Endodermal cell (in vitro differentiated cells): ENCODE measurements around the gene NDUFV1. TPM values are rescaled to one million over a fixed set of nuclear protein-coding genes. Genes with fewer than 3 reads are reported as not detected.
A peak's percentile ranks its signal among the peaks of the same experiment; 100 is the strongest.
"Not testable (repeated sequence)": the region's sequence is repeated elsewhere in the genome, so short reads cannot be mapped to it uniquely, and the experiment has no call there.

Experiments used
- DNase-seq: peaks from one replicate; pipeline ENCODE4 v3.0.0-alpha.2; 2017
- H3K27ac ChIP-seq: 2 replicates; pipeline ENCODE4 v1.5.1; 2013; ENCODE audit warnings: mild to moderate bottlenecking, low read depth, low read length, moderate library complexity
- H3K27me3 ChIP-seq: 2 replicates; pipeline ENCODE4 v1.6.1; 2013; ENCODE audit warnings: mild to moderate bottlenecking, low read length, moderate library complexity; ENCODE audit not compliant: insufficient read depth, control insufficient read depth, poor library complexity, severe bottlenecking
- H3K36me3 ChIP-seq: 2 replicates; pipeline ENCODE4 v1.7.0; 2013; ENCODE audit warnings: mild to moderate bottlenecking, low read length, moderate library complexity; ENCODE audit not compliant: control insufficient read depth, insufficient read depth
- H3K4me1 ChIP-seq: one replicate; pipeline ENCODE4 v1.7.0; 2013; ENCODE audit warnings: low read length; ENCODE audit not compliant: control insufficient read depth, insufficient read depth
- H3K4me3 ChIP-seq: 2 replicates; pipeline ENCODE4 v1.5.1; 2013; ENCODE audit warnings: mild to moderate bottlenecking, low read length, moderate library complexity
- H3K9ac ChIP-seq: 2 replicates; pipeline ENCODE4 v1.6.1; 2013; ENCODE audit warnings: mild to moderate bottlenecking, low read length, moderate library complexity; ENCODE audit not compliant: poor library complexity, severe bottlenecking; ENCODE audit errors: extremely low read depth
- H3K9me3 ChIP-seq: 2 replicates; pipeline ENCODE4 v1.6.1; 2013; ENCODE audit warnings: mild to moderate bottlenecking, low read length, moderate library complexity; ENCODE audit not compliant: control insufficient read depth
- H3K27ac Mint-ChIP-seq: 2 replicates; pipeline ENCODE4 v1.8.0; 2020; ENCODE audit warnings: mixed read lengths
- H3K27me3 Mint-ChIP-seq: 2 replicates; pipeline ENCODE4 v1.8.0; 2021; ENCODE audit warnings: mild to moderate bottlenecking, mixed read lengths; ENCODE audit not compliant: insufficient read depth
- H3K36me3 Mint-ChIP-seq: 2 replicates; pipeline ENCODE4 v1.8.0; 2020; ENCODE audit warnings: low read depth, mixed read lengths
- H3K4me1 Mint-ChIP-seq: 2 replicates; pipeline ENCODE4 v1.8.0; 2020; ENCODE audit warnings: mixed read lengths
- H3K4me3 Mint-ChIP-seq: 2 replicates; pipeline ENCODE4 v1.8.0; 2020; ENCODE audit warnings: mild to moderate bottlenecking, moderate library complexity, mixed read lengths
- H3K9me3 Mint-ChIP-seq: 2 replicates; pipeline ENCODE4 v1.8.0; 2020; ENCODE audit warnings: mild to moderate bottlenecking, mixed read lengths
- CTCF ChIP-seq: fragments of 200-600 bp; sonication (generic); conservative IDR thresholded peaks from 2 replicates; pipeline ENCODE4 v1.5.0; 2021; ENCODE audit warnings: antibody characterized with exemption, mild to moderate bottlenecking
- WGBS, 2 experiments: methylation state at CpG; one replicate each; pipeline versions ENCODE4 v1.1.5 to v1.1.7; 2013; ENCODE audit warnings: missing lambda C conversion rate in 2 of 2, mixed read lengths in 1 of 2; ENCODE audit not compliant: insufficient coverage in 1 of 2, insufficient read length in 1 of 2; 5-methylcytosine and 5-hydroxymethylcytosine counted together
- total RNA-seq, 2 donors: library from RNA; stranded (reverse); fragmentation: NEBNext Ultra II Directional in 1 of 2; extraction: Animal tissue kit (Norgen Biotek cat#: 25700) in 1 of 2; gene quantifications; 2 replicates in 1 of 2; 3 replicates in 1 of 2; pipeline ENCODE4 v1.2.1, GENCODE V29; 2021

The NDUFV1 gene
- total RNA-seq, 2 donors from 2014 or later = 135 to 160 TPM

DNA sequence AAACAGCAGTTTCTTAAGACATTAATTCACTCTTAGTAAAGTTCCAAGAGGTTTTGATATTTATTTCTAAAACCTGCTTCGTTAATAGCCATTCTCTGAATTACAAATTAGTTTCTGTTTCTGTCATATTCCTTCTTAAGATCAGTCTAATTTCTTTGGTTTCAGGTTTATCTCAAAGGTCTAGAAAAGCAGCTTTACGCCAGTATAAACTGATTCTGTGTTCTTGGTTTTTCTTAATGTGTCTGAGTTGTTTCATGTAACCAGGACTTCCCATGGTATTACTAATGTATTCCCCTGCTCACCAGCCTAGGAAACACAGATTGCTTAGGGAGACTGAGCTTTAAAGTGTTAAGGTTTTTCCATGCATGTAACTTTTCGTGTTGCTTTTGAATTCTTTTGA is 50.6 kb downstream of the NDUFV1 start:
- H3K4me3 Mint-ChIP-seq = no peak overlapping the region
- H3K4me1 ChIP-seq = no peaks in the 10 kb centered on the region
- H3K9me3 Mint-ChIP-seq = peaks cover 44% of the 10 kb centered on the region
- peaks cover 3% of the 10 kb centered on the region for H3K36me3 Mint-ChIP-seq
- H3K4me3 ChIP-seq = no peak overlapping the region
- H3K27ac Mint-ChIP-seq = no peak overlapping the region
- H3K9ac ChIP-seq = no peak overlapping the region
- no peaks in the 10 kb centered on the region for H3K27me3 ChIP-seq
- DNase-seq = no peak
- H3K9me3 ChIP-seq = peaks cover 25% of the 10 kb centered on the region
- no peaks in the 10 kb centered on the region for H3K27me3 Mint-ChIP-seq
- H3K36me3 ChIP-seq = no peaks in the 10 kb centered on the region
- H3K27ac ChIP-seq = no peak overlapping the region
- no peaks in the 10 kb centered on the region for H3K4me1 Mint-ChIP-seq
- 58 to 63% methylated on average over 3 of the region's 3 CpGs for WGBS, 2 experiments
- no peak for TF ChIP-seq CTCF

DNA sequence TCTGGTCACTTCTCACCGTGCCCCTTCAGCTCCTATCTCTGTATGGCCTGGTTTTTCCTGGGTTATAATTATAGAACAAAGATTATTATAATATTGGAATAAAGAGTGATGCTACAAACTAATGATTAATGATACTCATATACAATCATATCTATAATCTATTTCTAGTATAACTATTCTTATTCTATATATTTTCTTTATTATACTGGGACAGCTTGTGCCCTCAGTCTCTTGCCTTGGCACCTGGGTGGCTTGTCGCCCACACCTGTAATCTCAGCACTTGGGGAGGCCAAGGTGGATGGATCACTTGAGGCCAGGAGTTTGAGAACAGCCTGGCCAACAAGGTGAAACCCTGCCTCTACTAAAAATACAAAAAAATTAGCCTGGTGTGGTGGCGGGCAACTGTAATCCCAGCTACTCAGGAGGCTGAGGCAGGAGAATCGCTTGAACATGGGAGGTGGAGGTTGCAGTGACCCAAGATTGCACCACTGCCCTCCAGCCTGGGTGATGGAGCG is 53.0 kb downstream of the NDUFV1 start:
- H3K9ac ChIP-seq, H3K4me3 Mint-ChIP-seq, H3K27me3 ChIP-seq, H3K27me3 Mint-ChIP-seq, H3K4me3 ChIP-seq, H3K27ac Mint-ChIP-seq, DNase-seq, H3K36me3 ChIP-seq, H3K4me1 Mint-ChIP-seq, H3K27ac ChIP-seq, H3K4me1 ChIP-seq, H3K36me3 Mint-ChIP-seq: not testable (repeated sequence)
- 65% methylated on average over 4 of the region's 5 CpGs; no CpG with 5 or more reads in 1 of the 2 experiments for WGBS, 2 experiments
- H3K9me3 ChIP-seq = peaks cover 25% of the 10 kb centered on the region
- H3K9me3 Mint-ChIP-seq = peaks cover 39% of the 10 kb centered on the region
- TF ChIP-seq CTCF = peak; percentile 42

DNA sequence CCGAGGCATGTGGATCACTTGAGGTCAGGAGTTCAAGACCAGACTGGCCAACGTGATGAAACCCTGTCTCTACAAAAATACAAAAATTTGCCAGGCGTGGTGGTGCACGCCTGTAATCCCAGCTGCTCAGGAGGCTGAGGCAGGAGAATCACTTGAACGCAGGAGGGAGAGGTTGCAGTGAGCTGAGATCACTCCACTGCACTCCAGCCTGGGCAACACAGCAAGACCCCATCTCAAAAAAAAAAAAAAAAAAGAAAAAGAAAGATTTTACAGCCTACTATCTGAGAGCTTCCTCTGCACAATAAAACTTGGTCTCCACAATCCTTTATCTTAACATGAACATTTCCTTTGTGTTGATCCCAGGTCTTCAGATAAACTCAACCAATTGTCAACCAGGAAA is 54.0 kb downstream of the NDUFV1 start:
- WGBS, 2 experiments = 83 to 87% methylated on average over 4 to 5 of the region's 5 CpGs
- not testable (repeated sequence) for H3K27ac Mint-ChIP-seq, H3K9ac ChIP-seq

More for the DNA sequence above, 54.0 kb downstream of the NDUFV1 start:
- peaks cover 21% of the 10 kb centered on the region for H3K9me3 ChIP-seq
- H3K9me3 Mint-ChIP-seq = peaks cover 33% of the 10 kb centered on the region
- H3K4me3 Mint-ChIP-seq, H3K4me3 ChIP-seq, H3K27ac ChIP-seq, H3K36me3 ChIP-seq, DNase-seq, H3K36me3 Mint-ChIP-seq, H3K4me1 ChIP-seq, H3K4me1 Mint-ChIP-seq, H3K27me3 ChIP-seq, H3K27me3 Mint-ChIP-seq: not testable (repeated sequence)

Other genes with a start within 250 kb of the NDUFV1 start
- gene CLCF1, start 233.3 kb upstream of the NDUFV1 start, total RNA-seq = 1 to 10 TPM; 3.6 to 4.8 TPM
- 10 to 100 TPM; 28.3 to 41.4 TPM for gene RAD9A, start 214.9 kb upstream of the NDUFV1 start, total RNA-seq
- gene PPP1CA, start 205.1 kb upstream of the NDUFV1 start, total RNA-seq = 100 to 1,000 TPM; 182 to 212 TPM
- under 1 TPM in 1 of 2 donors, not detected in 1; 0.20 TPM for gene TBC1D10C, start 202.9 kb upstream of the NDUFV1 start, total RNA-seq
- gene CARNS1, start 191.3 kb upstream of the NDUFV1 start, total RNA-seq = 1 to 10 TPM; 1.6 to 2.2 TPM
- gene RPS6KB2, start 178.4 kb upstream of the NDUFV1 start, total RNA-seq = 10 to 100 TPM; 47.0 to 51.8 TPM
- gene PTPRCAP, start 169.3 kb upstream of the NDUFV1 start, total RNA-seq = 1 to 10 TPM in 1 of 2 donors, not detected in 1; 2.1 TPM
- 100 to 1,000 TPM; 112 to 131 TPM for gene CORO1B, start 163.5 kb upstream of the NDUFV1 start, total RNA-seq
- not detected for gene GPR152, start 154.2 kb upstream of the NDUFV1 start, total RNA-seq
- not detected for gene CABP4, start 151.6 kb upstream of the NDUFV1 start, total RNA-seq
- gene TMEM134, start 137.7 kb upstream of the NDUFV1 start, total RNA-seq = 10 to 100 TPM; 67.4 to 87.8 TPM
- gene AIP, start 123.9 kb upstream of the NDUFV1 start, total RNA-seq = 10 to 100 TPM; 27.6 to 33.8 TPM
- 100 to 1,000 TPM in 1 of 2 donors, 10 to 100 TPM in 1; 94.6 to 104 TPM for gene PITPNM1, start 101.6 kb upstream of the NDUFV1 start, total RNA-seq
- gene CDK2AP2, start 98.8 kb upstream of the NDUFV1 start, total RNA-seq = 10 to 100 TPM; 30.6 to 47.6 TPM
- gene CABP2, start 83.5 kb upstream of the NDUFV1 start, total RNA-seq = not detected
- 1,000 to 10,000 TPM; 1,359 to 1,473 TPM for gene GSTP1, start 23.1 kb upstream of the NDUFV1 start, total RNA-seq
- 10 to 100 TPM in 1 of 2 donors, 1 to 10 TPM in 1; 9.5 to 13.1 TPM for gene NUDT8, start 23.0 kb downstream of the NDUFV1 start, total RNA-seq
- gene TBX10, start 32.8 kb downstream of the NDUFV1 start, total RNA-seq = not detected
- under 1 TPM; 0.20 to 0.71 TPM for gene ACY3, start 43.8 kb downstream of the NDUFV1 start, total RNA-seq
- not detected for gene ALDH3B2, start 67.7 kb downstream of the NDUFV1 start, total RNA-seq